ENCODE data around the gene JAG2. TPM values are rescaled to one million over a fixed set of nuclear protein-coding genes. Genes with fewer than 3 reads are reported as not detected.

Gene JAG2
- total RNA-seq, 4 donors from 2014 or later = 7.6 to 27.4 (median 11.9) TPM

DNA sequence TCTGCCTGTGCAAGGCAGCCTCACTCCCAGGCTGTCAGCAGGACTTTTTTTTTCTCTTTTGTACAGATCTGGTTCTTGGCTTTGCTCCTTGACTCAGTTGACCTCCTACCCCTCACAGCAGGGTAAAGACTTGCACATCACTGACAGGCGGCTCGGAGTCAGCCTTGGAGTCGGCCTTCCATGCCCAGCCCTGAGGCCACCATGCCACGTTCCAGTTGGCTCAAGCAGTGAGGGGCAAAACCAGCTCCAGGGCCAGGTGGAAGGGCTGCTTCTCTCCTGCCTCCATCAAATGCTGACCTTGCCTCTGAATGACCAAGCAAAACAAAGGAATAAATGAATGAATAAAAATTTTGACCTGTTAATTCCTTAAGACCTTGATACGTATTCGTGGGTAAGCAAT, 27.6 kb downstream of the JAG2 start:
- no peak for TF ChIP-seq POLR2A (IDR thresholded peaks at IDR 0.05)
- TF ChIP-seq, protein P1, sequence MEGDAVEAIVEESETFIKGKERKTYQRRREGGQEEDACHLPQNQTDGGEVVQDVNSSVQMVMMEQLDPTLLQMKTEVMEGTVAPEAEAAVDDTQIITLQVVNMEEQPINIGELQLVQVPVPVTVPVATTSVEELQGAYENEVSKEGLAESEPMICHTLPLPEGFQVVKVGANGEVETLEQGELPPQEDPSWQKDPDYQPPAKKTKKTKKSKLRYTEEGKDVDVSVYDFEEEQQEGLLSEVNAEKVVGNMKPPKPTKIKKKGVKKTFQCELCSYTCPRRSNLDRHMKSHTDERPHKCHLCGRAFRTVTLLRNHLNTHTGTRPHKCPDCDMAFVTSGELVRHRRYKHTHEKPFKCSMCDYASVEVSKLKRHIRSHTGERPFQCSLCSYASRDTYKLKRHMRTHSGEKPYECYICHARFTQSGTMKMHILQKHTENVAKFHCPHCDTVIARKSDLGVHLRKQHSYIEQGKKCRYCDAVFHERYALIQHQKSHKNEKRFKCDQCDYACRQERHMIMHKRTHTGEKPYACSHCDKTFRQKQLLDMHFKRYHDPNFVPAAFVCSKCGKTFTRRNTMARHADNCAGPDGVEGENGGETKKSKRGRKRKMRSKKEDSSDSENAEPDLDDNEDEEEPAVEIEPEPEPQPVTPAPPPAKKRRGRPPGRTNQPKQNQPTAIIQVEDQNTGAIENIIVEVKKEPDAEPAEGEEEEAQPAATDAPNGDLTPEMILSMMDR (IDR thresholded peaks at IDR 0.05) = no peak

DNA sequence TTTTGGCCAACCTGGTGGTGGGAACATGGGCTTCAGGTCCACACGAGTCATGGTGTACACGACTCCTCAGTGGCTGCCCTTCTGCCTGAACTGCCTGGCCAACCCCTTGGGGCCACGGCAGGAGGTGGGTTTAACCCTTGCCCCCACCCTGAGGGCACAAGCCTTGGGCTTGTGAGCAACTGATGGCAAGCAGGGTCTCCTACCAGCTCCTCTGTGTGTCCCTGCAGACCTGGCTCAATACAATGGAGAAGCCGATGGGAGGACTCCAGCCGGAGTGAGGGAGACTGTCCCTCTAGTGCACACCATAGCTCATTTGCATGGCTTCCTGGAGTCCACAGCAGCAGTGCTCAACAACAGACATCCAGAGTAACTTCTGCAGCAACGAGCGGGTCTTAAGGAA, 28.0 kb downstream of the JAG2 start:
- TF ChIP-seq POLR2A (IDR thresholded peaks at IDR 0.05) = no peak
- TF ChIP-seq, protein P1 (IDR thresholded peaks at IDR 0.05) = no peak
- no peaks in the 10 kb centered on the region for H3K27me3 ChIP-seq
- H3K4me3 ChIP-seq = no peak overlapping the region
- intact Hi-C loops (cut with DNase I; ENCODE audit: low total_unique reads) = no loop called here
- no peak overlapping the region for H3K27ac ChIP-seq
- DNase-seq = no peak
- H3K9me3 ChIP-seq = peaks cover 0 to 6% of the 10 kb centered on the region in 2 donors
- no peaks in the 10 kb centered on the region for H3K4me1 ChIP-seq
- no peaks in the 10 kb centered on the region for H3K36me3 ChIP-seq

More for the DNA sequence above, 27.6 kb downstream of the JAG2 start:
- DNase-seq = no peak
- H3K36me3 ChIP-seq = no peaks in the 10 kb centered on the region
- no peak overlapping the region for H3K27ac ChIP-seq
- H3K9me3 ChIP-seq = peaks cover 0 to 6% of the 10 kb centered on the region in 2 donors
- H3K27me3 ChIP-seq = no peaks in the 10 kb centered on the region
- intact Hi-C loops (cut with DNase I; ENCODE audit: low total_unique reads) = no loop called here
- H3K4me3 ChIP-seq = no peak overlapping the region
- H3K4me1 ChIP-seq = no peaks in the 10 kb centered on the region

DNA sequence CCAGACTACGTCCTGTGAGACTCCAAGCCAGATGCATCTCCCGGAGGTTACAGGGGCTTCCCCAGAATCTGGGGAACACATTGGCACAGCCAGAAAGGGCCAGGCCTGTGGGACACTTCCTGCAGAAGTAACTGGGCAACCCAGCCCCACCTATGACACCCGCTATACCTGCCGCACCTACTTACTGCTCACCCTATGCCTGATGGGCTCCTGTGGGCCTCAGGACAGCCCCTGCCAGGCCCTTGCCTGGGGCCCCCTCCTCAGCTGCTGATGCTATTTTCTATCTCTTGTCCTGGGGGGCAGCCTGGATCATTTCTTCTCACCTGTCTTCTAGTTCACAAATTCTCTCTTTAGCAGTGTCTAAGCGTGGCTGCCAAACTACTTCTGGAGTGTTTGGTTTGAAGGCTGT, 28.7 kb downstream of the JAG2 start:
- Histone ChIP-seq H3K9me3 (peaks cover 0 to 6% of the 10 kb centered on the region in 2 donors), H3K4me3 (no peak overlapping the region), H3K36me3 (no peaks in the 10 kb centered on the region), H3K27ac (no peak overlapping the region), H3K4me1 (no peaks in the 10 kb centered on the region), H3K27me3 (no peaks in the 10 kb centered on the region)
- TF ChIP-seq, protein P1 (IDR thresholded peaks at IDR 0.05) = no peak
- TF ChIP-seq POLR2A (IDR thresholded peaks at IDR 0.05) = no peak
- no peak for DNase-seq
- intact Hi-C loops (cut with DNase I; ENCODE audit: low total_unique reads) = no loop called here

DNA sequence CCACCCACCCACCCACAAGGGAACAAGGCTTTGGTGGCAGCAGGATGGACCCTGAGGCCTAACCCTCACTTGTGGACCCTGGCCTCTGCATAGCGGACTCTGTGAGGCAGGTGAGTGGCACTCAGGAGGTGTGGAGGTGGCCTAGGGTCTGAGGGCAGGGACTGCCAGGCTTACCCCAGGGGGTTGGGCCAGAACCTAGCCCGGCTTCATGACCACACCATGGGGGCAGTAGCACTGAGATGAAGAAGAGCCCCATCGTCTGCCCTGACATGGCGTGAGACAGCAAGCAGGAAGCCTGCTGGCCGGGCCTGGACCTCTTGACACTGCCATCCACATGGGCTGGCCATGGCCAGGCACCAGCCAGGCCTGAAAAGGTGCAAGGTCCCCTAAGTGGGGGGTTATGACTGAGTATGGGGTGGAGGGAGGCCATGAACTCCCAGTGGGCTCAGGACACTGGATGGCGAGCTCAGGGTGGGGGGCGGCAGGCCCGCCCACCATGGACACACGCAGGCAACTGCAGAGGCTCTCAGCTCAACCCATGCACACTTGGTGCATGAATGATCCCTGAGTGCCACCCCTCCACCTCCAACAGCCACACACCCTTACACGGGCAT, 29.3 kb downstream of the JAG2 start:
- Histone ChIP-seq H3K36me3 (no peaks in the 10 kb centered on the region), H3K27me3 (no peaks in the 10 kb centered on the region), H3K27ac (no peak overlapping the region), H3K9me3 (peaks cover 0 to 6% of the 10 kb centered on the region in 2 donors), H3K4me1 (no peaks in the 10 kb centered on the region), H3K4me3 (no peak overlapping the region)
- intact Hi-C loops (cut with DNase I; ENCODE audit: low total_unique reads) = no loop called here
- TF ChIP-seq POLR2A (IDR thresholded peaks at IDR 0.05) = no peak
- TF ChIP-seq, protein P1 (IDR thresholded peaks at IDR 0.05) = no peak
- no peak for DNase-seq

DNA sequence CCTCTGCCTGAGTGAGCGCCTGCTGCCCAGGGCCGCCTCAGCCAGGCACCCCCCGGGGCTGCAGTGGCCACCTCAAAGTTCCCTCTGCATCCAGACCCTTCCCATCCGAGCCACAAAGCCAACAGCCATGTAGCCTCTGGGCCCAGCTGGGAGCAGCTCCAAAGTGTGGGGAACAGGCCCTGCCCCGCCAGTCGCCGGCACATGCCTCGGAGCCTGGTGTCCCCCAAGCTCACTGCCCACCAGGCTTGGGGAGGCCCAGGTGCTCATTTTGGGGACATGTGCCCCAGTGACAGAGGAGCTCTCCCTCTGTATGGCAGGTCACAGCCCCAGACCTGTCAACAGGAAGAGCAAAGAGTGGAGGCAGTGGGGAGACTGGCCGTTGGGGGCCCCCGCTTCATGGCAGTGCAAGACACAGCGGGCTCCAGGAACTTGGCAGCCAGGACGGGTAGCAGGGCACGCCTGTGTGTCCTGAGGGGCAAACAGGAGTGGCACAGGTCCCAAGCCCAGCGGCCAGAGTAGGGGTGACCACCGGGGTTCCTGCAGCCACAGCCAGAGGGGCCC, 29.9 kb downstream of the JAG2 start:
- H3K27ac ChIP-seq = no peak overlapping the region
- no peaks in the 10 kb centered on the region for H3K36me3 ChIP-seq
- H3K4me1 ChIP-seq = no peaks in the 10 kb centered on the region
- no peak for TF ChIP-seq POLR2A (IDR thresholded peaks at IDR 0.05)
- TF ChIP-seq, protein P1 (IDR thresholded peaks at IDR 0.05) = no peak
- no peak for DNase-seq
- H3K27me3 ChIP-seq = no peaks in the 10 kb centered on the region
- H3K9me3 ChIP-seq = peaks cover 0 to 6% of the 10 kb centered on the region in 2 donors
- intact Hi-C loops (cut with DNase I; ENCODE audit: low total_unique reads) = no loop called here
- no peak overlapping the region for H3K4me3 ChIP-seq
